Middle frontal gyrus (tissue), 1 donor: Measurements from ENCODE around the gene PRDM11.
A peak's percentile ranks its signal among the peaks of the same experiment; 100 is the strongest.

Experiments used
- DNase-seq: peaks from one replicate; pipeline ENCODE4 v3.0.0-alpha.2; 2015; ENCODE audit warnings: low spot score; ENCODE audit errors: extremely low spot score

PRDM11 gene

GRCh38 chr11:45209000-45209879, 62.8 kb downstream of the PRDM11 start:
- no peak for DNase-seq

- DNase-seq, result peak; percentile 15
Observed at GRCh38 chr11:45209891-45210699, 63.7 kb downstream of the PRDM11 start.

GRCh38 chr11:45210846-45211245, 64.4 kb downstream of the PRDM11 start:
- DNase-seq, result no peak

- no peak for DNase-seq
Observed at GRCh38 chr11:45211732-45212131, 65.3 kb downstream of the PRDM11 start.

- no peak for DNase-seq
Observed at GRCh38 chr11:45212566-45213315, 66.3 kb downstream of the PRDM11 start.

- DNase-seq, result no peak
Observed at GRCh38 chr11:45213316-45213665, 66.9 kb downstream of the PRDM11 start.

GRCh38 chr11:45213717-45214116, 67.3 kb downstream of the PRDM11 start:
- no peak for DNase-seq

GRCh38 chr11:45215098-45215865, 68.8 kb downstream of the PRDM11 start:
- DNase-seq, result no peak

- DNase-seq, result no peak
Observed at GRCh38 chr11:45216031-45216430, 69.6 kb downstream of the PRDM11 start.

GRCh38 chr11:45216901-45217300, 70.5 kb downstream of the PRDM11 start:
- no peak for DNase-seq

- DNase-seq, result no peak
Observed at GRCh38 chr11:45217991-45218390, 71.6 kb downstream of the PRDM11 start.

- no peak for DNase-seq
Observed at GRCh38 chr11:45218705-45219104, 72.3 kb downstream of the PRDM11 start.

GRCh38 chr11:45219411-45219810, 73.0 kb downstream of the PRDM11 start:
- no peak for DNase-seq

GRCh38 chr11:45223496-45223895, 77.1 kb downstream of the PRDM11 start:
- DNase-seq, result no peak

GRCh38 chr11:45224766-45225165, 78.3 kb downstream of the PRDM11 start:
- no peak for DNase-seq

GRCh38 chr11:45225277-45225676, 78.8 kb downstream of the PRDM11 start:
- DNase-seq, result no peak

GRCh38 chr11:45225961-45226871, 79.8 kb downstream of the PRDM11 start:
- no peak for DNase-seq

GRCh38 chr11:45226901-45227300, 80.5 kb downstream of the PRDM11 start:
- no peak for DNase-seq

- DNase-seq, result no peak
Observed at GRCh38 chr11:45227836-45228235, 81.4 kb downstream of the PRDM11 start.
